ENCODE data around the gene ZNF813. TPM values are rescaled to one million over a fixed set of nuclear protein-coding genes. Genes with fewer than 3 reads are reported as not detected.

ZNF813 gene
- total and polyA plus RNA-seq, 9 of the 15 experiments (the other 6 are each of a cell fraction or from before 2014, with no cell fraction given): 1.3 to 8.0 (median 5.3) TPM

DNA sequence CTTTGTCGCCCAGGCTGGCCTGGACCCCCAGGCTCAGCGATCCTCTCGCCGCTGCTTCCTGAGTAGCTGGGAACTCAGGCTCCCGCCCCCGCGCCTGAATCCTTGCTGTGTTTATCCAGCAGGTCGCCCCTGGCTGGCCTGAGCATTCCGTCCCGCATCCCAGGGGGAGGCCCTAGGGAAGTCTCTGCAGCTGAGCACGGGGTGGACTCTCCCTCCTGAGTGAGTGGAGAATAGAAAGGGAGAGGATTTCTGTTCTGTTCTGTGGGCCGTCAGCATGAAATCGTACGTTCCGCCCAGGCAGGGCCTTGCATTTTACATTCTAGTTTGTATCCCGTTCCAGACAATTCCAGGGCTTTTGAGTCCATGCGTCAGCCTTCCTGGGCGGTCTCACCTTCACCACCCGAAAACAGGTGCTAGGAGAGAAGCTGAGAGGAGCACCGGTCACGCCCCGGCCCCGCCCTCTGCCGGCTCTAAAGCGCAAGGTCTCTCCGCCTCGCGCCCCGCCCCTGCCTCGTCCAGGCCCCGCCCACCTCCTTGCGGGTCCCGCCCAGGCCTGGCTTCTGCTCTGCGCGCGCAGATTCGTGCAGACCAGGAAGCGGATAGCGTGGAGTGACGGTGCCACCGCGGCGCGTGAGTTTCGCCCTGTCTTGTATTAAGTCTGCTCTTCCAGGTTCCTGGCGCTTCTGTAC, 36.0 kb upstream of the ZNF813 start, which contains the start of gene ZNF761 (continued):
- TF ChIP-seq, protein P1, sequence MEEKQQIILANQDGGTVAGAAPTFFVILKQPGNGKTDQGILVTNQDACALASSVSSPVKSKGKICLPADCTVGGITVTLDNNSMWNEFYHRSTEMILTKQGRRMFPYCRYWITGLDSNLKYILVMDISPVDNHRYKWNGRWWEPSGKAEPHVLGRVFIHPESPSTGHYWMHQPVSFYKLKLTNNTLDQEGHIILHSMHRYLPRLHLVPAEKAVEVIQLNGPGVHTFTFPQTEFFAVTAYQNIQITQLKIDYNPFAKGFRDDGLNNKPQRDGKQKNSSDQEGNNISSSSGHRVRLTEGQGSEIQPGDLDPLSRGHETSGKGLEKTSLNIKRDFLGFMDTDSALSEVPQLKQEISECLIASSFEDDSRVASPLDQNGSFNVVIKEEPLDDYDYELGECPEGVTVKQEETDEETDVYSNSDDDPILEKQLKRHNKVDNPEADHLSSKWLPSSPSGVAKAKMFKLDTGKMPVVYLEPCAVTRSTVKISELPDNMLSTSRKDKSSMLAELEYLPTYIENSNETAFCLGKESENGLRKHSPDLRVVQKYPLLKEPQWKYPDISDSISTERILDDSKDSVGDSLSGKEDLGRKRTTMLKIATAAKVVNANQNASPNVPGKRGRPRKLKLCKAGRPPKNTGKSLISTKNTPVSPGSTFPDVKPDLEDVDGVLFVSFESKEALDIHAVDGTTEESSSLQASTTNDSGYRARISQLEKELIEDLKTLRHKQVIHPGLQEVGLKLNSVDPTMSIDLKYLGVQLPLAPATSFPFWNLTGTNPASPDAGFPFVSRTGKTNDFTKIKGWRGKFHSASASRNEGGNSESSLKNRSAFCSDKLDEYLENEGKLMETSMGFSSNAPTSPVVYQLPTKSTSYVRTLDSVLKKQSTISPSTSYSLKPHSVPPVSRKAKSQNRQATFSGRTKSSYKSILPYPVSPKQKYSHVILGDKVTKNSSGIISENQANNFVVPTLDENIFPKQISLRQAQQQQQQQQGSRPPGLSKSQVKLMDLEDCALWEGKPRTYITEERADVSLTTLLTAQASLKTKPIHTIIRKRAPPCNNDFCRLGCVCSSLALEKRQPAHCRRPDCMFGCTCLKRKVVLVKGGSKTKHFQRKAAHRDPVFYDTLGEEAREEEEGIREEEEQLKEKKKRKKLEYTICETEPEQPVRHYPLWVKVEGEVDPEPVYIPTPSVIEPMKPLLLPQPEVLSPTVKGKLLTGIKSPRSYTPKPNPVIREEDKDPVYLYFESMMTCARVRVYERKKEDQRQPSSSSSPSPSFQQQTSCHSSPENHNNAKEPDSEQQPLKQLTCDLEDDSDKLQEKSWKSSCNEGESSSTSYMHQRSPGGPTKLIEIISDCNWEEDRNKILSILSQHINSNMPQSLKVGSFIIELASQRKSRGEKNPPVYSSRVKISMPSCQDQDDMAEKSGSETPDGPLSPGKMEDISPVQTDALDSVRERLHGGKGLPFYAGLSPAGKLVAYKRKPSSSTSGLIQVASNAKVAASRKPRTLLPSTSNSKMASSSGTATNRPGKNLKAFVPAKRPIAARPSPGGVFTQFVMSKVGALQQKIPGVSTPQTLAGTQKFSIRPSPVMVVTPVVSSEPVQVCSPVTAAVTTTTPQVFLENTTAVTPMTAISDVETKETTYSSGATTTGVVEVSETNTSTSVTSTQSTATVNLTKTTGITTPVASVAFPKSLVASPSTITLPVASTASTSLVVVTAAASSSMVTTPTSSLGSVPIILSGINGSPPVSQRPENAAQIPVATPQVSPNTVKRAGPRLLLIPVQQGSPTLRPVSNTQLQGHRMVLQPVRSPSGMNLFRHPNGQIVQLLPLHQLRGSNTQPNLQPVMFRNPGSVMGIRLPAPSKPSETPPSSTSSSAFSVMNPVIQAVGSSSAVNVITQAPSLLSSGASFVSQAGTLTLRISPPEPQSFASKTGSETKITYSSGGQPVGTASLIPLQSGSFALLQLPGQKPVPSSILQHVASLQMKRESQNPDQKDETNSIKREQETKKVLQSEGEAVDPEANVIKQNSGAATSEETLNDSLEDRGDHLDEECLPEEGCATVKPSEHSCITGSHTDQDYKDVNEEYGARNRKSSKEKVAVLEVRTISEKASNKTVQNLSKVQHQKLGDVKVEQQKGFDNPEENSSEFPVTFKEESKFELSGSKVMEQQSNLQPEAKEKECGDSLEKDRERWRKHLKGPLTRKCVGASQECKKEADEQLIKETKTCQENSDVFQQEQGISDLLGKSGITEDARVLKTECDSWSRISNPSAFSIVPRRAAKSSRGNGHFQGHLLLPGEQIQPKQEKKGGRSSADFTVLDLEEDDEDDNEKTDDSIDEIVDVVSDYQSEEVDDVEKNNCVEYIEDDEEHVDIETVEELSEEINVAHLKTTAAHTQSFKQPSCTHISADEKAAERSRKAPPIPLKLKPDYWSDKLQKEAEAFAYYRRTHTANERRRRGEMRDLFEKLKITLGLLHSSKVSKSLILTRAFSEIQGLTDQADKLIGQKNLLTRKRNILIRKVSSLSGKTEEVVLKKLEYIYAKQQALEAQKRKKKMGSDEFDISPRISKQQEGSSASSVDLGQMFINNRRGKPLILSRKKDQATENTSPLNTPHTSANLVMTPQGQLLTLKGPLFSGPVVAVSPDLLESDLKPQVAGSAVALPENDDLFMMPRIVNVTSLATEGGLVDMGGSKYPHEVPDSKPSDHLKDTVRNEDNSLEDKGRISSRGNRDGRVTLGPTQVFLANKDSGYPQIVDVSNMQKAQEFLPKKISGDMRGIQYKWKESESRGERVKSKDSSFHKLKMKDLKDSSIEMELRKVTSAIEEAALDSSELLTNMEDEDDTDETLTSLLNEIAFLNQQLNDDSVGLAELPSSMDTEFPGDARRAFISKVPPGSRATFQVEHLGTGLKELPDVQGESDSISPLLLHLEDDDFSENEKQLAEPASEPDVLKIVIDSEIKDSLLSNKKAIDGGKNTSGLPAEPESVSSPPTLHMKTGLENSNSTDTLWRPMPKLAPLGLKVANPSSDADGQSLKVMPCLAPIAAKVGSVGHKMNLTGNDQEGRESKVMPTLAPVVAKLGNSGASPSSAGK (IDR thresholded peaks at IDR 0.05): peak; percentile 4; the same call in 1 of the 2 replicates
- TF ChIP-seq, protein P2, sequence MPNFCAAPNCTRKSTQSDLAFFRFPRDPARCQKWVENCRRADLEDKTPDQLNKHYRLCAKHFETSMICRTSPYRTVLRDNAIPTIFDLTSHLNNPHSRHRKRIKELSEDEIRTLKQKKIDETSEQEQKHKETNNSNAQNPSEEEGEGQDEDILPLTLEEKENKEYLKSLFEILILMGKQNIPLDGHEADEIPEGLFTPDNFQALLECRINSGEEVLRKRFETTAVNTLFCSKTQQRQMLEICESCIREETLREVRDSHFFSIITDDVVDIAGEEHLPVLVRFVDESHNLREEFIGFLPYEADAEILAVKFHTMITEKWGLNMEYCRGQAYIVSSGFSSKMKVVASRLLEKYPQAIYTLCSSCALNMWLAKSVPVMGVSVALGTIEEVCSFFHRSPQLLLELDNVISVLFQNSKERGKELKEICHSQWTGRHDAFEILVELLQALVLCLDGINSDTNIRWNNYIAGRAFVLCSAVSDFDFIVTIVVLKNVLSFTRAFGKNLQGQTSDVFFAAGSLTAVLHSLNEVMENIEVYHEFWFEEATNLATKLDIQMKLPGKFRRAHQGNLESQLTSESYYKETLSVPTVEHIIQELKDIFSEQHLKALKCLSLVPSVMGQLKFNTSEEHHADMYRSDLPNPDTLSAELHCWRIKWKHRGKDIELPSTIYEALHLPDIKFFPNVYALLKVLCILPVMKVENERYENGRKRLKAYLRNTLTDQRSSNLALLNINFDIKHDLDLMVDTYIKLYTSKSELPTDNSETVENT (CRISPR knock-in tag; IDR thresholded peaks at IDR 0.05): no peak
- TF ChIP-seq, protein P3, sequence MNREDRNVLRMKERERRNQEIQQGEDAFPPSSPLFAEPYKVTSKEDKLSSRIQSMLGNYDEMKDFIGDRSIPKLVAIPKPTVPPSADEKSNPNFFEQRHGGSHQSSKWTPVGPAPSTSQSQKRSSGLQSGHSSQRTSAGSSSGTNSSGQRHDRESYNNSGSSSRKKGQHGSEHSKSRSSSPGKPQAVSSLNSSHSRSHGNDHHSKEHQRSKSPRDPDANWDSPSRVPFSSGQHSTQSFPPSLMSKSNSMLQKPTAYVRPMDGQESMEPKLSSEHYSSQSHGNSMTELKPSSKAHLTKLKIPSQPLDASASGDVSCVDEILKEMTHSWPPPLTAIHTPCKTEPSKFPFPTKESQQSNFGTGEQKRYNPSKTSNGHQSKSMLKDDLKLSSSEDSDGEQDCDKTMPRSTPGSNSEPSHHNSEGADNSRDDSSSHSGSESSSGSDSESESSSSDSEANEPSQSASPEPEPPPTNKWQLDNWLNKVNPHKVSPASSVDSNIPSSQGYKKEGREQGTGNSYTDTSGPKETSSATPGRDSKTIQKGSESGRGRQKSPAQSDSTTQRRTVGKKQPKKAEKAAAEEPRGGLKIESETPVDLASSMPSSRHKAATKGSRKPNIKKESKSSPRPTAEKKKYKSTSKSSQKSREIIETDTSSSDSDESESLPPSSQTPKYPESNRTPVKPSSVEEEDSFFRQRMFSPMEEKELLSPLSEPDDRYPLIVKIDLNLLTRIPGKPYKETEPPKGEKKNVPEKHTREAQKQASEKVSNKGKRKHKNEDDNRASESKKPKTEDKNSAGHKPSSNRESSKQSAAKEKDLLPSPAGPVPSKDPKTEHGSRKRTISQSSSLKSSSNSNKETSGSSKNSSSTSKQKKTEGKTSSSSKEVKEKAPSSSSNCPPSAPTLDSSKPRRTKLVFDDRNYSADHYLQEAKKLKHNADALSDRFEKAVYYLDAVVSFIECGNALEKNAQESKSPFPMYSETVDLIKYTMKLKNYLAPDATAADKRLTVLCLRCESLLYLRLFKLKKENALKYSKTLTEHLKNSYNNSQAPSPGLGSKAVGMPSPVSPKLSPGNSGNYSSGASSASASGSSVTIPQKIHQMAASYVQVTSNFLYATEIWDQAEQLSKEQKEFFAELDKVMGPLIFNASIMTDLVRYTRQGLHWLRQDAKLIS (CRISPR knock-in tag; IDR thresholded peaks at IDR 0.05): no peak
- TF ChIP-seq TBP (optimal IDR thresholded peaks at IDR 0.05; ENCODE audit: low read depth, low read length) (peak; percentile 45), RBM22 (IDR thresholded peaks at IDR 0.05; ENCODE audit: low read depth, low read length, poor library complexity, severe bottlenecking) (no peak), RBM14 (IDR thresholded peaks at IDR 0.05; ENCODE audit: borderline replicate concordance, insufficient read depth, low read depth, low read length) (no peak), FOXK1 (CRISPR knock-in tag; IDR thresholded peaks at IDR 0.05; ENCODE audit: borderline replicate concordance) (no peak), WHSC1 (IDR thresholded peaks at IDR 0.05; ENCODE audit: low read length) (no peak)

Measured in K562 (cell line).